ELR (cell line): ENCODE data around the gene IFITM2.

Source experiments
- DNase-seq: peaks from one replicate; pipeline ENCODE4 v3.0.0-alpha.2; 2015; ENCODE audit warnings: low read depth

The IFITM2 gene

DNA sequence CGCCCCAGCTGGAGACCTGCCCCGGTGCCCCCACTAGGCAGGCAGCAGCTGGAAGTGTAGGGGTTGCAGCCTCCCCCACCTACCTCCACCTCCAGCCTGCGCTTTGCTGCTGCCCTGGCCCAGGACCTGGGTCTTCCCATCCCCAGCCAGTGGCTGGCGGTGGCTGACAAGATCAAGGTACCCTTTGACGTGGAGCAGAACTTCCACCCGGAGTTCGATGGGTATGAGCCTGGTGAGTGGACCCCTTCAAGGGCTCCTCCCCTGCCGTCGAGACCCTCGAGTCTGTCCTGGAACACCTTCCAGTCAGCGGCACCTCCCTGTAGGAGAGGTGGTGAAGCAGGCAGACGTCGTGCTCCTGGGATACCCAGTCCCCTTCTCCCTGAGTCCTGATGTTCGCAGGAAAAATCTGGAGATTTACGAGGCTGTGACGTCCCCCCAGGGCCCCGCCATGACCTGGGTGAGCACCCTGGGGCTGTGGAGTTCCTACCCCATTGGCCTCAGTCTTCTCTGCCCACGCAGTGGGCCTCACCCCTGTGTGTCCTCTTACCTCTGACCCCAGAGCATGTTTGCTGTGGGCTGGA, 14.3 kb upstream of the IFITM2 start:
- no peak for DNase-seq

- no peak for DNase-seq
Measured at GRCh38 chr11:293852-294661, 13.6 kb upstream of the IFITM2 start.

DNA sequence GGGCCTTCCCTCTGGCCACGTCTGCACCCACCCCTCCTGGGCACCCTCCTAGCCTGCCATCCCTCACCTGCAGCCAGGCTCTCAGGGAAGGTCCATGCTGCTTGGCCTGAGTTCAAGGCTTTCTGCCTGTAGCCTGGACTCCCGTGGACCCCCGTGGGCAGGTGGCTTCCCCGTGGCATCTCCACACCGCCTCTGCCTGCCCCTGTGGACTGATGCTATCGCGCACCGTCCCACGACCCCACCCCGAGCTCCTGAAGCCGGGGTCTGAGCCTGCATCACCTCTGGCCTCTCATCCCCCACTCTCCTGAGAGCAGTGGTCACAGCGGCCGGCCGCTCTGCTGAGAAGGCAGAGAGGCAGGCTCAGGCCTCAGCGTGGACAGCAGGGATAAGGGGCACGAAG, 12.8 kb upstream of the IFITM2 start:
- no peak for DNase-seq

GRCh38 chr11:295351-296170, 12.1 kb upstream of the IFITM2 start:
- DNase-seq = no peak

DNA sequence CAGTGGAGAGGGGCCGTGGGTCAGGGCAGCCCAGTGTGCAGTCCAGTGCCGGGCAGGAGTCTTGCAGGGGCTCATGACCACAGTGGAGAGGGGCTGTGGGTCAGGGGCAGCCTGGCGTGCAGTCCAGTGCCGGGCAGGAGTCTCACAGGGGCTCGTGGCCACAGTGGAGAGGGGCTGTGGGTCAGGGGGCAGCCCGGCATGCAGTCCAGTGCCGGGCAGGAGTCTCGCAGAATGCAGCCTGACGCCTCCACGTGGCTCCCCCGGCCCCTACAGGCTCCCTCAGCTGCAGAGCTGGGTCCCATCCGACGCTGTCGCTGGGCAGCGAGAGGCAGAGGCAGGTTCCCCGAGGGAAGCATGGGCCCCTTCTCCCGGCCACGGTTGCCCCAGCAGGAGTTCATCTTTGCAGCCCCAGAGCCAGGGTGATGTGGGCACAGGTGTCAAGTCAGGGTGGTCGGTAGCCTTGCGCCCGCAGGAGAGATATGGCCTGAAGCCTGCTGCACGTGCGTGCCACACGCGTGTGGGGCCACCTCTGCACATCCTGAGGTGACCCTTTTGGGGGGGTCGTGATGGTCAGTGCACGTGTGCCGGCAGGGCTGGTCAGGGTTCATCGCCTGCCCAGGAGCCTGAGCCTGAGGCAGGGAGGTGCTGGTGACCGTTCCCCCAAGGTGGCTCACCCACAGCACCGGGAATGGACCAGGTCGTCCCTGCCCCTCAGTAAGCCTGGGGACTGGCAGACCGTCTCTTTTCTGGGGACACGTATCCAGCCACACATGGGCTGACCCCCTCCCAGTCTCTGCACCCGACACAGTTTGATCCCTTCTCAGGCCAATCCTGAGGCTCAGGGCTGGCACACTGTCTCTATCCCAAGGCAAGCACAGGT, 11.2 kb upstream of the IFITM2 start:
- no peak for DNase-seq

GRCh38 chr11:297051-297585, 10.5 kb upstream of the IFITM2 start:
- no peak for DNase-seq

DNA sequence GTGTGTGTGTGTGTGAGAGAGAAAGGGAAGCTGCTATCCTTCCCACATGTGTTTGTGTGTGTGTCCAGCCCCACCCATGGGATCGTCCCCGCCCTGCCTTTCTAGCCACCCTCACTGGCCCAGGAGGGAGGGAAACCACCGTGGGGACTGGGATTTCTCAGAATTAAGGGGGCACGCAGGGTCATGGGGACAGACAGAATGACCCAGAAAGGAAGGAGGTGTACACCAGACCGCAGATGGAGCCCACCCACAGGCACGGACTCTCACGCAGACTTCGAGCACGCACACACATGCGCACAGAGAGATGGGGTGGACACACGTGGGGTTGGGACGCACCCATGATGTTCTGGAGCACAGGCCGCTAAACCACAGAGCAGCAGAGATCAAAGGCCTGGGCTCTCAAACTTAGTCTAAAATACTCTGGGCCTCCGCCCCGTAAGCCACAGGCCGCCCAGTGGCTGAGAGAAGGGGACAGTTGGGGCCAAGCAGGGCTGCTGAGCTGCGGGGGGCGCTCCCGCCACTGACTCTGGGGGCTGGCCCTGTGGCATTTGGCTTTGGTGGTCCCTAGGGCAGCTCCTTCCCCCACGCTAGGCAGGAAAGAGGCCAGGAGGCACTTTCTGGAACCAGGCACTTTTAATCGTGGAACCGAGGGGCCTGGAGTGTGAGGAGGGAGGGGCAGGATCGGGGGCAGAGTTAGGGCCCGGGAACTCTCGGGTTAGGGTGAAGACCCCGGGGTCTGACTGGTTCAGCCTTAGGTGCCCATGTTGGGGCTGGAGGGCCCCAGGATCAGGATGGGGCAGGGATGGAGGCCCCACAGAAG, 9.8 kb upstream of the IFITM2 start:
- no peak for DNase-seq

GRCh38 chr11:298406-299065, 9.1 kb upstream of the IFITM2 start:
- no peak for DNase-seq

GRCh38 chr11:299081-299891, 8.3 kb upstream of the IFITM2 start, which contains the start of gene IFITM5:
TSS of gene IFITM5 (minus strand) at chr11:299526. CDS start at chr11:299490, 36 bp downstream.
- no peak for DNase-seq

DNA sequence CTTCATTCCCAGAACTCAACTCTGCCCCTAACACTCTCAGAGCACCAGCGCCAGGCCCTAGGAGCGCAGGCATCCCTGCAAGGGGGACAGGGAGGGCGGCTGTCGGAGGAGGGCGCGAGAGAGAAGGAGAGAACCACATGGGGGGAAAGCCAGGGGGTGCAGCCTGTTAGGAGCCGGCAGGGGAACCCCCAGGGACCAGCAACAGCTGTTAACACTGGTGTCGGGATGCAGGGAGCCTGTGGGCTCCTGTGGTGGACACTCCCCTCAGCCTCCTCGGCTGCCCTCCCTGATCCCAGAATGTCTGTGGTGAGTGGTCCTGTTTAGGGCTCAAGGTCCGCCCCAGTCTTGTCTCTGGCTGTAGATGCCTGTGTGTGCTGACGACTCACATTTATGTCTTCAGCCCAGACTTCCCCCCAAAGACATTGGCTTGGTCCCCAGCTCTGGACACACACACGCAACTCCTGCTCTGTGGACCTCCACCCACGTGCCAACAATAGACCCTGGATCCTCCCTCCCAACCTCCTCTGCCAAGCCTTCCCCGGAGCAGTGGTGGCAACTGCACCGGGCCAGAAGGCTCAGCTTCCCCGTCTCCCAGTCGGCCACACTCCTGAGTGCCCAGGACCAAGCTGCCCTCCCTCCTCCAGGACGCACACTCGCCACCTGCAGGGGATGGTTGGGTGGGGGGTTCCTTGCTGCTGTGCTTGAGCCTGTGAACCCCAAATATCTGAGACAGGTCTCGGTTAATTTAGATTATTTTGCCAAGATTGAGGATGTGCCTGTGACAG, 7.5 kb upstream of the IFITM2 start:
- DNase-seq = no peak

GRCh38 chr11:303363-303762, 4.3 kb upstream of the IFITM2 start:
- DNase-seq = no peak

DNA sequence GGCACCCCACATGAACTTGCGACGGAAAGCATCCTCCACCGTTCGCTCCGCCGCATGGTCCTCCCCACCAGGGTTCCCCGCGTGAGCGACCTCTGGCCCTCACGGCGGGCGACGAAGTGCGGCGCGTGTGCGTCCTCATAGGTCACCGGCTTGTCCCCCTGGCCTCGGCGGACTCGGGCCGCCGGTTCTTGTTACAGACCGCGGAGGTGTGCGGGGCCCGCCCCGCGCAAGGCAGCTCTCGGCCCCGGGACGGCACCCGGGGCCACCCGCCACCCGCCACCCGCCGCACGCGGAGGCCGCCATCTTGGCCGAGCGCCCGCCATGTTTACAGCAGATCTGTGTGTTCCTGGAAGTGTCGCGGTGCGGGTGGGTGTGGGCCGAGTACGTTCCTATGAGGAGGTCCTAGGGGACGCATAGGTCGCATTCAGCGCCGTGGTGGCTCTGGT, 3.5 kb upstream of the IFITM2 start:
- DNase-seq = no peak

- DNase-seq = peak; percentile 74
Measured at GRCh38 chr11:304915-305843, 2.4 kb upstream of the IFITM2 start.

DNA sequence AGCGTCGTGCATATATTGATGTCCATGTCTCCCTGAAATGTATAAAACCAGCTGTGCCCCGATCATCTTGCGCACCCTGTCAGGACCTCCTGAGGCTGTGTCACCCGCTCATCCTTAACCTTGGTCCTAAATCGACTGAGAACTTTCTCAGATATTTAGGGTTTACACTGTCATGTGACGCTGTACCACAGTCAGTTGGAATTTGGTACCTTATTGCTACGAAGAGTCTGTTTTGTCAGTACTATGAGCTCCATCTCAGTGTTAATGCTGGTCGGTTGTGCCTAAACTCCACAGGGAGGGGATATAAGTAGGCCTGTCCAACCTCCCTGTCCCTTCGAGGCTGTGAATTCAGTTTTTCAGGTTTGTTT, 1.8 kb upstream of the IFITM2 start:
- DNase-seq = no peak

DNA sequence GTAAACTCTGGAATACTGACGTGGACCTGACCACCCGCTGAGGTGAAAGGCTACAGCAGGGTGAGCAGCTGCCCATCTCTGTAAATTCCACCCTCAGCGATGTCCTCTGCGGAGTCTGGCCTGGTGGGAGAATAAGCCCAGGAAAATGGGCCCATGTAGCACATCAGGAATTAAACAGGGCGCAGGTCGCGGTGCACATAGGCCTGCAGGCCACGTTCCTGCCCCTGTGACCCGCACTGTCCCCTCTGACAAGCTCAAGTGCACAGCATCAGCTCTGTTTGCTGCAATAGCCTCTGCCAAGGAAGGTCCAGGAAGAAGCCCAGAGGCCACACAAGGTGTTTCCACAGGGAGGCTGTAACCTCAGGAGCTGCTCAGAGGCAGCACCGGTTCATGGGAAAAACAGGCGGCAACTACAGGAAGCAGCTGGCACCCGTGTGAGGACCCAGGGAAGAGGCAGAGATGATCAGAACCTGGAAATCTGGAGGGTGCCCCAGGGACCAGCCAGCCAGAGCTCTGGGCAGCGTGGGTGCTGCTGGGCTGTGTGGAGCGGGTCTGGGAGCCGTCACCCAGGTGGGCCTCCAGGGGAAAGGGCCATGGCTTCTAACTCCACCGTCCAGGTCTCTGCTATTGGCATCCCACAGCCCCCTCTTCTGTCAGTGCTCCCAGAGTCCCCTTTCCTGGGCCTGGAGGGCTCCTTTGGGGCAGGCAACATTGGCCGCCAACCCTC, 808 bp upstream of the IFITM2 start:
- no peak for DNase-seq
